ENCODE measurements around the gene ASB5. TPM values are rescaled to one million over a fixed set of nuclear protein-coding genes. Genes with fewer than 3 reads are reported as not detected.

ASB5 gene
- total RNA-seq, 1 donor from 2014 or later = not detected

DNA sequence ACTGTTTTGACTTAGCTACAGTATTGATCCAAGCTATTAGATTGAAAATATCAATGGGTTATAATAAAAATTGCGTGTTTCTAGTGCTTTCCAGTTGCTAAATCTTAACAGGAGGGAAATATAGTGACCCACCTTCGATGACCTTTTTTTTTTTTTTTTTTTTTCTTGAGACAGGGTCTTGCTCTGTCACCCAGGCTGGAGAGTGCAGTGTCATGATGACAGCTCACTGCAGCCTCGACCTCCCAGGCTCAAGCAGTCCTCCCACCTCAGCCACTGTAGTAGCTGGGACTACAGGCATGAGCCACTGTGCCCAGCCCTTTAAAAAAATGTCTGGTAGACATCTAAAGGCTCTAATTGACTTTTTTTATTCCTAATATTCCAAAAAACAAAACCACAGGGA, 3.8 kb upstream of the ASB5 start:
- no peak overlapping the region for H3K4me3 Mint-ChIP-seq
- H3K27ac Mint-ChIP-seq = no peak overlapping the region
- peaks cover 4% of the 10 kb centered on the region for H3K4me1 Mint-ChIP-seq

GRCh38 chr4:176271749-176272148, 2.7 kb upstream of the ASB5 start:
- Histone ChIP-seq H3K36me3 (no peaks in the 10 kb centered on the region), H3K4me1 (no peaks in the 10 kb centered on the region), H3K79me2 (ENCODE audit: low read depth) (no peaks in the 10 kb centered on the region), H3F3A (ENCODE audit: low read depth) (no peaks in the 10 kb centered on the region), H3K9ac (no peak overlapping the region), H3K9me3 (ENCODE audit: low read depth) (no peaks in the 10 kb centered on the region), H3K27me3 (no peaks in the 10 kb centered on the region), H3K4me2 (no peak overlapping the region), H4K20me1 (ENCODE audit: low read depth) (no peaks in the 10 kb centered on the region), H3K27ac (no peak overlapping the region), H2AFZ (replicated peaks) (no peak overlapping the region), H3K4me3 (no peak overlapping the region)
- Mint-ChIP-seq H3K27ac (no peak overlapping the region), H3K9me3 (no peaks in the 10 kb centered on the region), H3K4me1 (no peaks in the 10 kb centered on the region), H3K4me3 (no peak overlapping the region), H3K36me3 (no peaks in the 10 kb centered on the region), H3K27me3 (ENCODE audit: insufficient read depth, low read depth) (no peaks in the 10 kb centered on the region)
- DNase-seq (ENCODE audit: low spot score) = no peak
- TF ChIP-seq EZH2 (IDR thresholded peaks at IDR 0.05) = no peak
- TF ChIP-seq, protein P1, sequence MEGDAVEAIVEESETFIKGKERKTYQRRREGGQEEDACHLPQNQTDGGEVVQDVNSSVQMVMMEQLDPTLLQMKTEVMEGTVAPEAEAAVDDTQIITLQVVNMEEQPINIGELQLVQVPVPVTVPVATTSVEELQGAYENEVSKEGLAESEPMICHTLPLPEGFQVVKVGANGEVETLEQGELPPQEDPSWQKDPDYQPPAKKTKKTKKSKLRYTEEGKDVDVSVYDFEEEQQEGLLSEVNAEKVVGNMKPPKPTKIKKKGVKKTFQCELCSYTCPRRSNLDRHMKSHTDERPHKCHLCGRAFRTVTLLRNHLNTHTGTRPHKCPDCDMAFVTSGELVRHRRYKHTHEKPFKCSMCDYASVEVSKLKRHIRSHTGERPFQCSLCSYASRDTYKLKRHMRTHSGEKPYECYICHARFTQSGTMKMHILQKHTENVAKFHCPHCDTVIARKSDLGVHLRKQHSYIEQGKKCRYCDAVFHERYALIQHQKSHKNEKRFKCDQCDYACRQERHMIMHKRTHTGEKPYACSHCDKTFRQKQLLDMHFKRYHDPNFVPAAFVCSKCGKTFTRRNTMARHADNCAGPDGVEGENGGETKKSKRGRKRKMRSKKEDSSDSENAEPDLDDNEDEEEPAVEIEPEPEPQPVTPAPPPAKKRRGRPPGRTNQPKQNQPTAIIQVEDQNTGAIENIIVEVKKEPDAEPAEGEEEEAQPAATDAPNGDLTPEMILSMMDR (IDR thresholded peaks at IDR 0.05) = no peak
- TF ChIP-seq EZH2phosphoT487 (IDR thresholded peaks at IDR 0.05) = no peak

More for the DNA sequence above, 3.8 kb upstream of the ASB5 start:
- no peaks in the 10 kb centered on the region for H3K9me3 ChIP-seq (ENCODE audit: low read depth)
- no peak overlapping the region for H3K27ac ChIP-seq
- DNase-seq (ENCODE audit: low spot score) = no peak
- H3K36me3 ChIP-seq = no peaks in the 10 kb centered on the region
- no peak overlapping the region for H2AFZ ChIP-seq (replicated peaks)
- TF ChIP-seq EZH2 (IDR thresholded peaks at IDR 0.05) (no peak), EZH2phosphoT487 (IDR thresholded peaks at IDR 0.05) (no peak)
- TF ChIP-seq, protein P1 (IDR thresholded peaks at IDR 0.05) = no peak
- H3K79me2 ChIP-seq (ENCODE audit: low read depth) = no peaks in the 10 kb centered on the region
- no peaks in the 10 kb centered on the region for H3K27me3 Mint-ChIP-seq (ENCODE audit: insufficient read depth, low read depth)
- no peaks in the 10 kb centered on the region for H4K20me1 ChIP-seq (ENCODE audit: low read depth)
- no peaks in the 10 kb centered on the region for H3K4me1 ChIP-seq
- no peak overlapping the region for H3K9ac ChIP-seq
- no peaks in the 10 kb centered on the region for H3K9me3 Mint-ChIP-seq
- no peak overlapping the region for H3K4me2 ChIP-seq
- no peaks in the 10 kb centered on the region for H3K36me3 Mint-ChIP-seq
- no peaks in the 10 kb centered on the region for H3F3A ChIP-seq (ENCODE audit: low read depth)
- H3K27me3 ChIP-seq = no peaks in the 10 kb centered on the region
- no peak overlapping the region for H3K4me3 ChIP-seq

- no peak overlapping the region for H3K27ac Mint-ChIP-seq
- no peak for DNase-seq (ENCODE audit: low spot score)
- no peaks in the 10 kb centered on the region for H3K9me3 Mint-ChIP-seq
- Histone ChIP-seq H3K27ac (no peak overlapping the region), H3K79me2 (ENCODE audit: low read depth) (no peaks in the 10 kb centered on the region), H4K20me1 (ENCODE audit: low read depth) (no peaks in the 10 kb centered on the region), H3K4me2 (no peak overlapping the region), H3K9me3 (ENCODE audit: low read depth) (no peaks in the 10 kb centered on the region), H2AFZ (replicated peaks) (no peak overlapping the region), H3K9ac (no peak overlapping the region), H3K27me3 (no peaks in the 10 kb centered on the region), H3K4me1 (no peaks in the 10 kb centered on the region), H3K4me3 (no peak overlapping the region), H3F3A (ENCODE audit: low read depth) (no peaks in the 10 kb centered on the region), H3K36me3 (no peaks in the 10 kb centered on the region)
- H3K36me3 Mint-ChIP-seq = no peaks in the 10 kb centered on the region
- no peaks in the 10 kb centered on the region for H3K4me1 Mint-ChIP-seq
- no peak overlapping the region for H3K4me3 Mint-ChIP-seq
- TF ChIP-seq EZH2 (IDR thresholded peaks at IDR 0.05) = no peak
- no peaks in the 10 kb centered on the region for H3K27me3 Mint-ChIP-seq (ENCODE audit: insufficient read depth, low read depth)
These were observed 1.6 kb upstream of the ASB5 start for GRCh38 chr4:176270669-176271068.

DNA sequence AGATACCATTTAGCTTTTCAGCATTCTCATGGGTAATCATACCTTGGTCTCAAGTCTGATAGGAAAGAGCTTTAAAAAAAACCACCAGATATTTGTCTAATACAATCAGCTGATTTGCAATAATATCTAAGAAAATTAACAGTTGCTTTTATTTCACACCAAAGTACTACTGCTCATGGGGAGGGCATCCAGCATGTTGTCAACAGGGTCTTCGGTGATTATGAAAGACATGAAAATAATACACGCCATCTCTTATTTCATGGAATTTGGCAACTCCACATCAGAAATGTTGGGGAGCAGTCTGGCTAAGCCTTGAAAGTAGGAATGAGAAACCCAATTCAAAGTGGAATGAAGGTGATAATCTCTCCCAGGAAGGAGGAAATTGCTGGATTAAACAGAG, 3.0 kb downstream of the ASB5 start:
- no peak overlapping the region for H2AFZ ChIP-seq (replicated peaks)
- H3K4me3 Mint-ChIP-seq = no peak overlapping the region
- H3K27me3 ChIP-seq = no peaks in the 10 kb centered on the region
- H3K27ac ChIP-seq = no peak overlapping the region
- no peak overlapping the region for H3K4me2 ChIP-seq
- DNase-seq (ENCODE audit: low spot score) = no peak
- H3K27ac Mint-ChIP-seq = no peak overlapping the region
- no peak for TF ChIP-seq EZH2phosphoT487 (IDR thresholded peaks at IDR 0.05)
- TF ChIP-seq, protein P1 (IDR thresholded peaks at IDR 0.05) = no peak
- TF ChIP-seq EZH2 (IDR thresholded peaks at IDR 0.05) = no peak
- H3K9me3 ChIP-seq (ENCODE audit: low read depth) = no peaks in the 10 kb centered on the region
- H3K4me1 ChIP-seq = no peaks in the 10 kb centered on the region
- H3F3A ChIP-seq (ENCODE audit: low read depth) = no peaks in the 10 kb centered on the region
- H3K4me1 Mint-ChIP-seq = no peaks in the 10 kb centered on the region
- H3K9ac ChIP-seq = no peak overlapping the region
- no peaks in the 10 kb centered on the region for H3K9me3 Mint-ChIP-seq
- H3K36me3 ChIP-seq = no peaks in the 10 kb centered on the region
- H3K36me3 Mint-ChIP-seq = no peaks in the 10 kb centered on the region
- no peaks in the 10 kb centered on the region for H4K20me1 ChIP-seq (ENCODE audit: low read depth)
- H3K27me3 Mint-ChIP-seq (ENCODE audit: insufficient read depth, low read depth) = no peaks in the 10 kb centered on the region
- no peak overlapping the region for H3K4me3 ChIP-seq
- H3K79me2 ChIP-seq (ENCODE audit: low read depth) = no peaks in the 10 kb centered on the region
